ENCODE measurements around the gene PARD3B. TPM values are rescaled to one million over a fixed set of nuclear protein-coding genes. Genes with fewer than 3 reads are reported as not detected.
A peak's percentile ranks its signal among the peaks of the same experiment; 100 is the strongest.

The PARD3B gene
- total and polyA plus RNA-seq, 10 of the 15 experiments (the other 5 are each of a cell fraction or from before 2014, with no cell fraction given) = 0.01 to 0.54 (median 0.07) TPM; not detected in 7

DNA sequence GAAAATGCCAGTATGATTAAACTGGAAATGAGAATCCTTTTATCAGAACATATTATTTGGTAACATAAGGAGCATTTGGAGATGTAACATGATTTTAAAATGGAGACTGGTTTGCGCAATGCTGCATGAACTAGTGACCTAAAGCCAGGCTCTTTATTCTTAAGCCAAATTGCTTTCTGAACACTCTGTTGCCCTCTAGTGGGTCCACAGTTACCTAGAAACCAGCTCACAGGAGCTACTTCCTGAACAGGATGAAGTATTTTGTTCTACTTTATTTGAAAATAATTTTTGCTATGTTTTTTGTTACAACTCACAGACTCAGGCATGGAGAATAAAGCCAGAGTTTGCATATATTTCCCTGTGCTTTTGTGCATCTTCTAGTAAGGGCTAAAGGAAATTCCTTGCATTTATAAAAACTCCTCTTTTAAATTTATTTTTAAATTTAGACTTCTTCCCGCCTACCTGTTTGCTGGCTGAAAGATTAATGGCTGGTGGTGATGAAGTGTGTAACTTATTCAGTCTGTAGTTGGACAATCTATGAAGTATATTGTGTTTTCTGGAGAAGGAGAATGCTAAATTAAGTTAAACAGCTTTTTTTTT lies 146.7 kb downstream of the PARD3B start:
- SMC1A ChIA-PET (ENCODE audit: uncharacterized antibody, unreplicated experiment) = interaction anchor here (0.6 to 1.3 kb wide), 5 partner anchors 61 to 431 kb away, joined by 3 to 5 read pairs (median 4); no protein-coding TSS in a partner anchor
- CTCF ChIA-PET = interaction anchor here (0.8 to 1.9 kb wide), 11 partner anchors 10 to 984 kb away, joined by 3 to 9 read pairs (median 3); no protein-coding TSS in a partner anchor
- peak; percentile 56 for FAIRE-seq
- Histone ChIP-seq H2AFZ (ENCODE audit: control insufficient read depth, low read depth, low read length) (no peak overlapping the region), H3K4me1 (ENCODE audit: control insufficient read depth, insufficient read depth, low read length) (no peaks in the 10 kb centered on the region), H3K27me3 (replicated peaks in 1 of 2; ENCODE audit: control insufficient read depth in 2 of 2, insufficient read depth in 2 of 2, low read length in 1 of 2) (no peaks in the 10 kb centered on the region), H3K9me3 (replicated peaks; ENCODE audit: control insufficient read depth, insufficient read depth, low read length) (no peaks in the 10 kb centered on the region), H3K79me2 (ENCODE audit: control insufficient read depth, insufficient read depth, low read length) (no peaks in the 10 kb centered on the region), H3K27ac (ENCODE audit: control insufficient read depth, insufficient read depth) (no peak overlapping the region), H3K4me3 (no peak overlapping the region), H3K9ac (ENCODE audit: control insufficient read depth, insufficient read depth, low read length) (no peak overlapping the region), H3K4me2 (ENCODE audit: control insufficient read depth, insufficient read depth) (no peak overlapping the region), H3K36me3 (ENCODE audit: control insufficient read depth in 2 of 2, insufficient read depth in 2 of 2, low read length in 1 of 2) (no peaks in the 10 kb centered on the region), H4K20me1 (ENCODE audit: control insufficient read depth, insufficient read depth) (no peaks in the 10 kb centered on the region)
- WGBS (ENCODE audit: insufficient coverage, insufficient replicate concordance, low lambda C conversion rate, missing lambda C conversion rate) = 50% methylated on average over 2 of the region's 2 CpGs
- POLR2A ChIA-PET = no interaction called here
- TF ChIP-seq RAD21 (IDR thresholded peaks at IDR 0.05; ENCODE audit: insufficient read depth, low read depth, low read length) (peak; percentile 69), ZSCAN29 (IDR thresholded peaks at IDR 0.05) (no peak), ZNF622 (IDR thresholded peaks at IDR 0.05) (no peak), SMC3 (IDR thresholded peaks at IDR 0.05; ENCODE audit: borderline replicate concordance, low read length) (peak; percentile 73)
- TF ChIP-seq, protein P1, sequence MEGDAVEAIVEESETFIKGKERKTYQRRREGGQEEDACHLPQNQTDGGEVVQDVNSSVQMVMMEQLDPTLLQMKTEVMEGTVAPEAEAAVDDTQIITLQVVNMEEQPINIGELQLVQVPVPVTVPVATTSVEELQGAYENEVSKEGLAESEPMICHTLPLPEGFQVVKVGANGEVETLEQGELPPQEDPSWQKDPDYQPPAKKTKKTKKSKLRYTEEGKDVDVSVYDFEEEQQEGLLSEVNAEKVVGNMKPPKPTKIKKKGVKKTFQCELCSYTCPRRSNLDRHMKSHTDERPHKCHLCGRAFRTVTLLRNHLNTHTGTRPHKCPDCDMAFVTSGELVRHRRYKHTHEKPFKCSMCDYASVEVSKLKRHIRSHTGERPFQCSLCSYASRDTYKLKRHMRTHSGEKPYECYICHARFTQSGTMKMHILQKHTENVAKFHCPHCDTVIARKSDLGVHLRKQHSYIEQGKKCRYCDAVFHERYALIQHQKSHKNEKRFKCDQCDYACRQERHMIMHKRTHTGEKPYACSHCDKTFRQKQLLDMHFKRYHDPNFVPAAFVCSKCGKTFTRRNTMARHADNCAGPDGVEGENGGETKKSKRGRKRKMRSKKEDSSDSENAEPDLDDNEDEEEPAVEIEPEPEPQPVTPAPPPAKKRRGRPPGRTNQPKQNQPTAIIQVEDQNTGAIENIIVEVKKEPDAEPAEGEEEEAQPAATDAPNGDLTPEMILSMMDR (IDR thresholded peaks at IDR 0.05 in 2 of 3, conservative IDR thresholded peaks at IDR 0.05 in 1 of 3; ENCODE audit: control insufficient read depth in 2 of 3, extremely low read depth in 1 of 3, insufficient read depth in 1 of 3, low read depth in 3 of 3, low read length in 3 of 3) = peak; percentile 60 to 62 (median 62)
- intact Hi-C loops (cut with micrococcal nuclease; ENCODE audit: unreplicated experiment) (loop anchor here (1.0 to 5.0 kb wide), 4 partner anchors 367 to 583 kb away; no protein-coding TSS in a partner anchor), in situ Hi-C loops (cut with MboI) (loop anchor here (5.0 kb wide), 1 partner anchor 375 kb away; no protein-coding TSS in a partner anchor)
- peak; percentile 72 for ATAC-seq
- RAD21 ChIA-PET (ENCODE audit: unreplicated experiment) = interaction anchor here (1.0 to 2.0 kb wide), 4 partner anchors 9 to 431 kb away, joined by 3 to 11 read pairs (median 6); no protein-coding TSS in a partner anchor
- no TSS peak for BruUV-seq (replicated peaks)
- DNase-seq (ENCODE audit: low read depth, low spot score) = no peak
